ENCODE results near the gene IL11. TPM values are rescaled to one million over a fixed set of nuclear protein-coding genes. Genes with fewer than 3 reads are reported as not detected.
A peak's percentile ranks its signal among the peaks of the same experiment; 100 is the strongest.

IL11 gene
- total RNA-seq, 2 donors from 2014 or later: not detected

DNA sequence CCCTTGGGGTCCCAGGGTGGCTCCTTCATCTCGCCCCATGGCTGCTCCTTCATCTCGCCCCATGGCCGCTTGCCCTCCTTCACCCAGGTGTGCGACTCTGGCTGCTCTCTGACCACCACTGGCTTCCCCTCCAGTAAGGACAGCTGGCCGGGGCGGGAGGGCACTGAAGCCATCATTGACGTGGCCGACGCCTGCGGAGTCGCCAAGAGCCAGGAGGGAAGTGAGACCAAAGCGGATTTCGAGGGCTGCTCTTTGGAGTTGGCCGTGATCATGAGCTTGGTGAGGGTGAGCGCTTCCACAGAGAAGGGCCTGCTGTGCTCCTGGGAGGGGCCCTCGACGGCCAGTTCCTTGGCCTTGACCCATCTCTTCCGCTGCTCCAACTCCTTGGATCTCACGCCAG, 11.8 kb downstream of the IL11 start:
- intact Hi-C loops (cut with DNase I): no loop called here

DNA sequence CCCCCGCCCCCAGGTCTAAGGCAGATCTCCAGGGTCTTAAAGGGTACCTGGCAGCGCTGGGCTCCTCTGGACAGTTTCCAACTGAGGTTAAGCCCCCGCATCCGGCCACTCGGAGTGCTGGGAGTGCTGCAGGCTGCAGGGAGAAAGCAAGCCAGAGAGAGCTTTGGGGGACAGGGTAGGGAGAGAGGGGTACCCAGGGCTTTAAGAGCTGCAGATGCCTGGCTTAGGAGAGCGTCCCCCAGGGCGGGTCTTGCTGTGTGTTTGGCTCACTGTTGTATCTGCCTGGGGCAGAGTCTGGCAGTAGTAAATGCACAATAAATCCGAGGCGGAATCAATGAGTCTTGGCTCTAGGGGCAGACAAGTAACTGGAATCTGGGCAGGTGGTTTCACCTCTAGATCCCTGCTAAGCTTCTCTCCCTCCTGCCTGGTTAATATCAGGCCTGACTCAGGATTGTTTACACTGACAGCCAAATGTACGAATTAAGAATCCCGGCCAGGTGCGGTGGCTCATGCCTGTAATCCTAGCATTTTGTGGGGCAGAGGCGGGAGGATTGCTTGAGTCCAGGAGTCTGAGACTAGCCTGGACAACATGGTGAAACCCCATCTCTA, 14.9 kb downstream of the IL11 start:
- intact Hi-C loops (cut with DNase I): no loop called here
- DNase-seq (ENCODE audit: low spot score): no peak

More for the DNA sequence above, 11.8 kb downstream of the IL11 start:
- DNase-seq (ENCODE audit: low spot score): no peak

DNA sequence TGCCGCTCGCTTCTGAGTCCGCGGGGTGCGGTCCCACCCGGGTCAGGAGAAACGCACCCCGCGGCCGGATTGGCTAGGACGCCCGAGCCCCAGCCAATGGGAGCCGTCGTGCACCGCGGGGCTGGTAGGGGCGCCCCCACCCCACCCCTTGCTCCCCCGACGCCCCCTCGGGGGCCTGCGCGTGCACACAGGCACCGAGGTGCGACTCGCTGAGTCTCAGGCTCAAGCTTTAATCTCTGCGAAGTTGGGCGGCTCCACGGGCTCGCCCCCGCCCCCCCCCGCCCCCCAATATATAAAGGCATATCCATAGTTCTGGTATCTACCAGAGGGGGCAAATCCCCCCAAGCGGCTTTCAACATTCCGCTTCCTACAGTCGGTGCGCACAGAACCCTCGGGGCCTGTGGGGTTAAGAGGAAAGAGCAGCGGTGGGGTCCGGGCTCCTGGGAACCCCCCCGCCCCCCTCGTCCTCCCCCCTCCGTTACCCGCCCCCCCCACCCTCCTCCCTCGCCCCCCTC, 15.5 kb downstream of the IL11 start, which contains the start of gene COX6B2:
Gene COX6B2, minus strand, starts transcription at position 22 of the 515 bp plus-strand sequence. CDS start 198 bp downstream, outside the sequence.
- intact Hi-C loops (cut with DNase I): no loop called here
- no peak for DNase-seq (ENCODE audit: low spot score)

DNA sequence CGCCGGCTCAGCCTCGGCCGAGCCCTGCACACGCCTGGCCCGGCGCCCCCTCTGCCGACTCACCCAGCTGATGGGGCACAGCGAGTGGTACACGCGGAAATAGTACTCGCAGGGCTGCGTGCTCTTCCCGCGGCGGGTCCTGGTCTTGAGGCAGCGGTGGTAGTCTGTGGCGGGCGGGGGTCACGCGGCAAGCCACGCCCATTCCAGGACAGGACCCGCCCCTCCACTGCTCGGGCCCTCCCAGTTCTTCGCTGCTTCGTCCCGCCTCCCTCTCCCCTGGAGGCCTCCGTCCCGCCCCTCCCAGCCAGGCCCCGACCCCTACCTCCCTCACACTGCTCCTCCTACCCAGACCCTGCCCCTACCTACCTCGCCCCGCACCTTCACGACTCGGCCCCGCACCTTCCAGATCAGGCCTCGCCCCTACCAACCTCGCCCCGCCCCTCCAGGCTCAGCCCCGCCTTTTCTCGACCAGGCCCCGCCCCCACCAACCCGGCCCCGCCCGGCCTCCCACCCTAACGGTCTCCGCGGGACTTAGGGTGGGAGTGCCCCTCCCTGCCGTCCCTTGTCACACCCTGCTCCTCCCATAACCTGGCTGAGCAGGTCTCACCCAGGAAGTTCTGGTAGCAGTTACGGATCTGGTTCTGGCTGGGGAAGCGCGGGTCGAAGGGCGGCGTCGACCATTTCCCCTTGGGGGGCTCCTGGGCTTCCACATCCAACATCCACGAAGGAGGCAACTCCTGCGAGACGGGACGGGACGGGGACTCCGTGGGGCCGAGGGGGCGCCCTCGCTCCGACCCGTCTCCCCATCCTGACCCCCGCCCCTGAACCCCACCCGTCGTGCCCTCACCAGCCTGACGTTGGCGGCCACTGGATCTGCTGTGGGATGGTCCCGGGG, 16.2 kb downstream of the IL11 start:
- DNase-seq (ENCODE audit: low spot score): peak; percentile 84
- intact Hi-C loops (cut with DNase I): no loop called here

DNA sequence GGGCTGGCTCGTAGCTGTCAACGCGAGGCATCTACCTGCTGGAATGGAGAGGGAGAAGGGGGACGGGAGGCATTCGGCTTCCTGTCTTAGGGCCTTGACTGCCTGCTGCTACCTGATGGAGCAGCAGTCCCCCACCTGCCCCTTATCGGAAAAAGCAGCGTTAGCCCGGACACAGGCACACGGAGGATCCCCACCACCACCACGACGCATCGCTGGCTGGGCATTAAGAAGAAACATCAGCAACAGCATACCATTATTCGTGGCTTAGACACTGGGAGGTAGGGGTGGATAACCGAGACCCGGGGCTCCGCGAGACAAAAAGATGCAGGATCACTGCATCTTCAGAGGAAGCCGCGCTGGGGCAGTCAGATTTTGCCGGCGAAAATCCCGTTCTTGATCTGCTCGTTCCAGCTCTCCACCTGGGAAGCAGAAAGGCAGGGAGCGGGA, 16.9 kb downstream of the IL11 start:
- intact Hi-C loops (cut with DNase I): no loop called here
- DNase-seq (ENCODE audit: low spot score): no peak

DNA sequence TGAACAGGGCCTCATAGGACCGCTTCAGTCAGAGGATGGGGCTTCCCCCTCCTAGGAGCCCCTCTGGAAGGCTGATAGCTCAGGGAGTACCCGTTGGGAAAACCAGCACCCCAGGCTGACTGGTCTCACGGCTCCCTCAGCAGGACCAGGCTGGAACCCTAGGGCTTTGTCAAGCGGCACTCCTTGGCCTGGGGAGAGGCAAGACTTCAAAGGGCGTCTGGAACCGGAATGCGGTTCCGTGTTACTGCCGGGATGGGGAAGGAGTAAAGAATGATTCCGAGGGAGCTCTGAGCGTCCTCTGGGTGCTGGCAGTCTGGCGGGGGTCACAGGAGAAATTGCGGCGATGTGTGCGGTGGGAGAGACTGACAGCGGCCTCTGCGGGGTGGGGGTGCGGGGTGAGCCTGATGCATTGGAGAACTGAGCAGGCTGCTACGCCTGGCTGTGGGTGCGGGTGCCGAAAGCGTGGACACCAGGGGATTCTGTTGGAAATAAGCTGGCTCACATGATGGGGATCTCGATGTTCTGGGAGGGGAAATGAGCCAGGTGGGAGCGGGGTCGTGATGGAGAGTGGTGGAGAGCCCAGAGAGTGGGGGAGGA, 17.6 kb downstream of the IL11 start:
- DNase-seq (ENCODE audit: low spot score): no peak
- intact Hi-C loops (cut with DNase I): loop anchor here in 1 of 2 donors (1.0 kb wide), 1 partner anchor 48 kb away; no protein-coding TSS in a partner anchor

DNA sequence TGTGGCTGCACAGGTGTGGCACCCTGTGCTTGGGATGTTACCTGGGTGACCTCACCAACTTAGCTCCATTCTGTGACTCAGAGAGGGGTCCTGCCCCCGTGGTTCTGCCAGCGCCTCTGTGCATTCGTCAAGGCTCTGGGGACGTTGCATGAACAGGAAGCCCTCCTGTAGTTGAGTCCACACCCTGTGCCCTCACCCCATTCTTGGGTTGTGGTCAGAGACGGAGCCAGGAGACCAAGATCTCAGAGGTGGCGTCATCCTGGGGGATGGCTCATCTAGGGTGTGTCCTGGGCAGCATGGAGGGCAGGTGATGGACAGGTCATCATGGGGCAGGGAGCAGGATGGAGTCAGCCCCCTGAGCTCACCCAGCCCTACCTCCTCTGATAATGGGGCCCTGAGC, 18.2 kb downstream of the IL11 start:
- no peak for DNase-seq (ENCODE audit: low spot score)
- intact Hi-C loops (cut with DNase I): loop anchor here in 1 of 2 donors (1.0 kb wide), 1 partner anchor 48 kb away; no protein-coding TSS in a partner anchor

DNA sequence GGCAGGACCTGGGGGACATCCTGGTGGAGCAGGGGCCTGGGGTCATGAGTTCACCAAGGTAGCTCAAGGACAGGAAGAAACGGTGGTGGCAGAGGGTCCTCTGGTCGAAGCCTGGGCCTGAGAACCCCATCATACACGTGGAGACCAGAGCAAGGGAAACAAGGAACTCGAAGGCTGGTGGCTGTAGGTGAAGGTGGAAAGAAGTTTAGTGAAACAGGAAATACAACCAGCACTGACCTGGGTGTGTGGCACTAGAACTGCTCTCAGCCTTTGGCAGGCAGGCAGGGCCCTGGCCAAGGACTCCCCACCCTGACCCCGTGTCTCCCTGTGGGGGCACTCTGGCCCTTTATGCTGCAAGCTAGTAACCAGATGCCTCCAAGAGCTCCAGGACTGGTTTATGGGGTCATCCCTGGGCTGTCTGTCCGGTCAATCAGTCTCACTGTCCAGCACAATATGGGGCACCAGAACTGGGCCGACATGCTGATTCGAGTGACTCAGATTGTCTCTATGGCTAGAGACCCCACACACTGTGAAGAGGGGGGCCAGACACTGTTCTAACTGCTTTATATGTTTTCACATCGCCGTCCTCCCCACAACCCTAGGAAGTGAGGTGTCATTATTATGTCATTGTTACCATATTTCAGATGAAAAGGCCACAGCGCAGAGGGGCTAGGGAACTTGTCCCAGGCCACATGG, 19.5 kb downstream of the IL11 start:
- no peak for DNase-seq (ENCODE audit: low spot score)
- intact Hi-C loops (cut with DNase I): no loop called here

DNA sequence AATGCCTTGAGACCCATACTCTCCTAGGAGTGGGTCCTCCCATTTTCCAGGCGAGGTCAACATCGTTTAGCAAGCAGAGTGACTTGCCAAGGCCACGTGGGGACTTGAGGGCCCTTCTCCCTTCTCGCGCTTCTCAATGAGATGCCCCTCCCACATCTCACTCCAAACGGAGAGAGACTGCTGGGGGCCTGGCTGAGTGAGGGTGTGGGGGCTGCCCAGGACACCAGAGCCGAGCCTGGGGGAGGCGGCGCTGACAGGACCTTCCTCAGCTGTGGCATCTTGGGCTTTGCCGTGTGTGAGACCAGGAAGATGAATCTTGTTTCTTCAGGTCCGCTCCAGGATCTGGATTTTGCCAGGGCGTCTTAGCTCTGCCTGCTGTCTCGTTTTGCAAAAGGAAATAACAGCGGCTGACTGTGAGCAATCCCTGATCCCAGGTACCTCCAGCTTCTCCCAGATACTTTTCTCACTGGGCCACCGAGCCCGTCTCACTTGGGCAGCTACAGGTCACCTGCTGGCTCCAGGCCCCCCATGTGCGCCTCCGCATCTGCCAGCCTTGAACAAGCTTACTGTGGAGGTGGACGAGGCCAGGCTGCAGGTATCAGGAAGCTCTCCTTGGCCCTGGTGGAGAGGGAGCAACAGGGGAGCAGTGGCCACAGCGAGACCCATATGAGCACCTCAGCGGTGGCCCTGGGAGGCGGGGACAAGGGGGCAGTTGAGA, 21.8 kb downstream of the IL11 start:
- intact Hi-C loops (cut with DNase I): no loop called here
- no peak for DNase-seq (ENCODE audit: low spot score)

DNA sequence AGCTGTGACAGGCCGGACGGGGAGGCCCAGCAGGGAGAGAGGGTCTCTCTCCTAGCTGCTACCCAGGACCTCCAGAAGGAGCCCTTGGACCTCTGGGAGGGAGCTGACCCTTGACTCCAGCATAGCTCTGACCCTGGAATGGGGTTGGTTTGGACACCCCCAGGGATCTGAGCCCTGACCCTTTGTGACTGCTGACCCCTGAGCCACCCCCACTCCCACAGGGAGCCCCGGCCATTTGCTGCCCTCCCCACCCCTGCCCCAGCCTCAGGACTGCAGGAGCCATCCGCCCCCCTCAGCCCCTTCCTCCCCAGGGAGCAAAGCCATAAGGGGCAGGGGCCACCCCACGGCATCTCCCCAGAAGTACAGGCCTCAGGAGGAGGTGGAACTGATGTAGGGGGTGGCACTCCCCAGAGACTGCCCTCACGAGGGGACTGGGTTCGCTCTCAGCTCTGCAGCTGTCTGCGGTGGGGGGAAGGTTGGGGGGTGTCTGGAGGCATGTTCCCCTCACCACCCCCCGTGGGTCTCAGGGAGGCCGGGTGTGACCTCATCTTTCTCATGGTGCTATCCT, 22.7 kb downstream of the IL11 start:
- no peak for DNase-seq (ENCODE audit: low spot score)
- intact Hi-C loops (cut with DNase I): no loop called here

DNA sequence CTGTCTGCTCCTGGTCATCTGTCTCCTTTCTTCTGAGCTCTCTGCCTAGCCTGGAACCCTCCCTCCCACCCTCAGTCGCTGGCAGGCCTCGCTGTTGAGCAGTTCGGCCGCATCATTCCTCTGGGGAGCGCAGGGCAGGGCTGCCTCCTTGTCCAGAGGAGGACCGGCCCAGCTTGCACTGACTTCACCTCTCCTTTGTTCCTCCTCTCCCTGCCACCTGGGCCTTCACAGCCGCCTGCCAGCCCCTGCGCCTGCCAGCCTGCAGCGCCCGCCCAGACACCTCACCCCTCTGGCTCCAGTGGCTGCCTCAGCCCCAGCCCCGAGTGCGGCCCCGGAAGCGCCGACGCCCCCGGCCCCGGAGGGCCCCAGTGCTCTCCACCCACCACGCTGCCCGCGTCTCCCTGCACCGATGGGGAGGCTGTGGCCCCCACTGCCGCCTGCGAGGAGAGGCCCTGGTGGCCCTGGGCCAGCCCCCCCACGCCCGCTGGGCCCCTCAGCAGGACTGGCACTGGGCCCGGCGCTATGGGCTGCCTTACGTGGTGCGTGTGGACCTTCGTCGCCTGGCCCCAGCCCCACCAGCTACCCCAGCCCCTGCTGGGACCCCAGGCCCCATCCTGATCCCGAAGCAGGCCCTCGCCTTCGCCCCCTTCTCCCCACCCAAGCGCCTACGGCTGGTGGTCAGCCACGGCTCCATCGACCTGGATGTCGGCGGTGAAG, 23.4 kb downstream of the IL11 start:
- peak; percentile 87 for DNase-seq (ENCODE audit: low spot score)
- intact Hi-C loops (cut with DNase I): no loop called here

DNA sequence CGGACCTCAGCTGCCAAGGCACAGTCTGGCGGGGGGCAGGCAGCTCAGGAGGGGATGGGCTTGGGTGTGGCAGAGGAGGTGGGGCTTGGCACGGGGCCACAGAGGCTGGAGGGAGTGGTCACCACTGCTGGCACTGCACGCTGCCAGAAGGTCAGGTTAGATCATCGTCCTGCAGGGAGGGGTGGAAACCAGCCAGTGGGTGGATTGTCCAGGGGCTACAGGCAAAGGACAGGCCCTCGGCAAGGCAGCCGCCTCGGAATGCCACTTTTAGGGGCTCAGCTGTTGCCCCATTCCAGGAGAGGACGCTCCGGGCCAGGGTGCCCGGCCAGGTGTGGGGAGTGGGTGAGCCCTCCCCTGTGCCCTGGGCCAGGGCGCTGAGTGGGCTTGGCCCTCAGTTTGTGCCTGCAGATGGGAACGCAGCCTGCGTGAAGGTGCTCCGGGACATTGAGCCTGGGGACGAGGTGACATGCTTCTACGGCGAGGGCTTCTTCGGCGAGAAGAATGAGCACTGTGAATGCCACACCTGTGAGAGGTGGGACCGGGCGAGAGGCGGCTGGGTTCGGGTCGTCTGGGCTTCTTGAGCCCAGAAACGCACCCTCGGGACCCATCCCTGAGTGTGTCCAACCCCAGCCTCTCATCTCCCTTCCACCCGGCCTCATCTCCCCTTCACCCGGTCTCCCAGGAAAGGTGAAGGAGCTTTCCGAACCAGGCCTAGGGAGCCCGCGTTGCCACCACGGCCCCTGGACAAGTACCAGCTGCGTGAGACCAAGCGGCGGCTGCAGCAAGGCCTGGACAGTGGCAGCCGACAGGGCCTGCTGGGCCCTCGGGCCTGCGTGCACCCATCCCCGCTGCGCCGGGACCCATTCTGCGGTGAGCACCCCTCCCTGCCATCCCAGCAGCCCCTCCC, 24.2 kb downstream of the IL11 start:
- DNase-seq (ENCODE audit: low spot score): peak; percentile 93
- intact Hi-C loops (cut with DNase I): no loop called here

DNA sequence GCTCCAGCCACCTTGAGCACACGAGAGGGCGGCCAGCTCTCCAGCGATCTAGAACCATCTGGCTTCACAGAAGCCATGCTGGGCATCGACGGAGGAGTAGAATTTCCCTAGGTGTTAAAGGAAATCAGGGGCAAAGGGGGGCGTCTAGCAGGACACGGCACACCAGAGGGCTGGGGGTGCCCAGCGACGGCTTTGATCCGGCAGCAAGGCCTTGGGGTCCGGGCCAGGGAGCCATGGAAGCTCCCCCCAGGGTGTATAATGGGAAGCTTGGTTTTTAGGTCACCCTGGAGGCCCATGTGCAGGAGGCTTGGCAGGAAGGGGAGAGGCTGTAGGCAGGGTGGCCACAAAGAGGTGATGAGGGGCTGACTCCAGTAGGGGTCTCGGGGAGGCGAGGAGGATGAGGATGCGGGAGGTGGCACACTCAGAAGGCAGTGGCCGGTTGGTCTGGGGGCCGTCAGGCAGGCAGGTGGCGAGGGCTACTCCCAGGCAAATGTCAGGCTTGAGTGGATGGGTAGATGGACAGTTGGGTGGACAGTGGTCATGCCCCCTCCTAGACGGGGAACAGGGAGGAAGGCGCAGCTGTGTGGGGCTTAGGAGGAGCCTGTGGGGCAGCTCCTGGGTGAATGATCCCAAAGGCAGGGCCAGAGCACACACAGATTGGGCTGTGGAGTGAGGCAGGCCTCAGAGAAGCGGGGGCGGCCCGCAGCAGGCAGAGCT, 25.0 kb downstream of the IL11 start:
- intact Hi-C loops (cut with DNase I): no loop called here
- no peak for DNase-seq (ENCODE audit: low spot score)

DNA sequence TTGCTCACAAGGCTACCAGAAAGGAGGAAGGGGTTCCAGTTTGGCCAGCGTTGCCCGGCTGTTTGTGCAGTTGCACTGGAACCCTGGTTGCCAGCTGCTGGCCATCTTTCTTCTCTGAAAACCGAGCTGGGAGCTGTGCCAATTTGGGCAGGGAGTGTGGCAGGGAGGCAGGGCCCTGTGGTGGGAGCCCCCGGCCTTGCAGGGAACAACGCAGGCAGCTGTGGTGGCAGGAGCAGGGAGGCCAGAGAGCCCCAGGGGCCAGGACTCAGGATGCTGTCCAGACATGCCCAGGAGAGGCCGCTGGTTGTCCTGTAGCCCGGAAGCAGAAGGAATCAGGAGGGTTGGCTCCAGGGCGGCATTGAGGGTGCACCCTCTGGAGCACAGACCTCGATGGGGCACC, 25.8 kb downstream of the IL11 start:
- no peak for DNase-seq (ENCODE audit: low spot score)
- intact Hi-C loops (cut with DNase I): no loop called here

DNA sequence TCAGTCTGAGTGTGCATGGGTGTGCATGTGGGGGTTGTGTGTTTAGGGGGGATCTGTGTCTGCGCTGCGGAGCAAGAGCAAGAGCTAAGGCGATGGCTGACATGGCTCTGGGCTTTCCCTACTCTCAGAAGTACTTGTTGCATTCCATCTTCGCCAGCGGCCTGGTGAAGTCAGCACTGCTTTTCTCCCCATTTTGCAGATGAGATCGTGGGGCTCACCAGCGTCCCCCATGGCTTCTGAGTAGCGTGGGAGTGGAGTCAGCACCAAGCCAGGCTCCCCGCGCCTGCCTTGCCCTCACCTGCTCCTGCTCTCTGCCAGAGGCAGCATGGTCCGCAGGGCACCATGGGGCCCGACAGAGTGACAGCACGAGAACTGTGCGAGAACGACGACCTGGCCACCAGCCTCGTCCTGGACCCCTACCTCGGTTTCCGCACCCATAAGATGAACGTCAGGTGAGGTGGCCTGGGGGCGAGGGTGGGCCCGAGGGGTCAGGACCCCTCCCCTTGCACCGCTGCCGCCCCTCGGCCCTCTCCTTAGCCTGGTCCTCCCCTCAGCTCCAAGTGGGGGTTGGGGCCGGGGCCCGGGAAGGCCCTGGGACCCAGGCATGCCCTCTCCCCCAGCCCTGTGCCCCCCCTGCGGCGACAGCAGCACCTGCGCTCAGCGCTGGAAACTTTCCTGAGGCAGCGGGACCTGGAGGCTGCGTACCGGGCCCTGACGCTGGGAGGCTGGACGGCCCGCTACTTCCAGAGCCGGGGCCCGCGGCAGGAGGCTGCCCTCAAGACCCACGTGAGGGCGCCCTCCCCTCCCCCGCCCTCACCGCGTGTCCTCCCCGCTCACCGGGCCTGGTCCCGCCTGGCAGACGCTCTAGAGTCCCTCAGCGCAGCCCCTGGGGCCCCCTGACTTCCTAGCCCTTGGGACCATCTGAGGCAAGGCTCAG, 28.4 kb downstream of the IL11 start:
- DNase-seq (ENCODE audit: low spot score): no peak
- intact Hi-C loops (cut with DNase I): no loop called here

All from posterior vena cava (tissue), 2 donors.